ENCODE data around the gene KIRREL1.
A peak's percentile ranks its signal among the peaks of the same experiment; 100 is the strongest.

The KIRREL1 gene

GRCh38 chr1:158093376-158093775 is 99.9 kb downstream of the KIRREL1 start:
- Histone ChIP-seq H3K9me3 (ENCODE audit: control insufficient read depth, insufficient read depth, low read length) (no peaks in the 10 kb centered on the region), H3K27ac (ENCODE audit: low read length) (no peak overlapping the region), H3K4me1 (ENCODE audit: control insufficient read depth, insufficient read depth, low read length) (peaks cover 6% of the 10 kb centered on the region), H3K27me3 (ENCODE audit: control insufficient read depth, insufficient read depth, low read length) (no peaks in the 10 kb centered on the region), H3K4me3 (ENCODE audit: low read length) (no peak overlapping the region), H3K36me3 (ENCODE audit: control insufficient read depth, insufficient read depth, low read length) (peaks cover 34% of the 10 kb centered on the region)
- WGBS (ENCODE audit: insufficient coverage, insufficient read length), result no CpG with 5 or more reads among the region's 18 CpGs
- DNase-seq (ENCODE audit: low read depth, low spot score), result no peak

GRCh38 chr1:158094571-158094970 is 101.1 kb downstream of the KIRREL1 start:
- WGBS (ENCODE audit: insufficient coverage, insufficient read length), result no CpG with 5 or more reads among the region's 14 CpGs
- H3K36me3 ChIP-seq (ENCODE audit: control insufficient read depth, insufficient read depth, low read length), result peaks cover 28% of the 10 kb centered on the region
- H3K9me3 ChIP-seq (ENCODE audit: control insufficient read depth, insufficient read depth, low read length), result no peaks in the 10 kb centered on the region
- H3K27ac ChIP-seq (ENCODE audit: low read length), result no peak overlapping the region
- H3K4me1 ChIP-seq (ENCODE audit: control insufficient read depth, insufficient read depth, low read length), result peaks cover 10% of the 10 kb centered on the region
- H3K27me3 ChIP-seq (ENCODE audit: control insufficient read depth, insufficient read depth, low read length), result no peaks in the 10 kb centered on the region
- DNase-seq (ENCODE audit: low read depth, low spot score), result no peak
- H3K4me3 ChIP-seq (ENCODE audit: low read length), result no peak overlapping the region

- DNase-seq (ENCODE audit: low read depth, low spot score), result peak; percentile 75
- Histone ChIP-seq H3K9me3 (ENCODE audit: control insufficient read depth, insufficient read depth, low read length) (no peaks in the 10 kb centered on the region), H3K4me3 (ENCODE audit: low read length) (no peak overlapping the region), H3K36me3 (ENCODE audit: control insufficient read depth, insufficient read depth, low read length) (peaks cover 23% of the 10 kb centered on the region), H3K4me1 (ENCODE audit: control insufficient read depth, insufficient read depth, low read length) (peaks cover 10% of the 10 kb centered on the region), H3K27ac (ENCODE audit: low read length) (no peak overlapping the region), H3K27me3 (ENCODE audit: control insufficient read depth, insufficient read depth, low read length) (no peaks in the 10 kb centered on the region)
- WGBS (ENCODE audit: insufficient coverage, insufficient read length), result no CpG with 5 or more reads among the region's 4 CpGs
Observed at GRCh38 chr1:158095737-158096335, 102.4 kb downstream of the KIRREL1 start.

GRCh38 chr1:158098256-158098655 is 104.8 kb downstream of the KIRREL1 start:
- peaks cover 11% of the 10 kb centered on the region for H3K36me3 ChIP-seq (ENCODE audit: control insufficient read depth, insufficient read depth, low read length)
- no peak for DNase-seq (ENCODE audit: low read depth, low spot score)
- H3K4me3 ChIP-seq (ENCODE audit: low read length), result no peak overlapping the region
- no peaks in the 10 kb centered on the region for H3K9me3 ChIP-seq (ENCODE audit: control insufficient read depth, insufficient read depth, low read length)
- H3K27me3 ChIP-seq (ENCODE audit: control insufficient read depth, insufficient read depth, low read length), result no peaks in the 10 kb centered on the region
- WGBS (ENCODE audit: insufficient coverage, insufficient read length), result no CpG with 5 or more reads among the region's 5 CpGs
- no peak overlapping the region for H3K27ac ChIP-seq (ENCODE audit: low read length)
- H3K4me1 ChIP-seq (ENCODE audit: control insufficient read depth, insufficient read depth, low read length), result peaks cover 13% of the 10 kb centered on the region

- no CpG with 5 or more reads among the region's 3 CpGs for WGBS (ENCODE audit: insufficient coverage, insufficient read length)
- no peak overlapping the region for H3K4me3 ChIP-seq (ENCODE audit: low read length)
- DNase-seq (ENCODE audit: low read depth, low spot score), result no peak
- H3K36me3 ChIP-seq (ENCODE audit: control insufficient read depth, insufficient read depth, low read length), result peaks cover 4% of the 10 kb centered on the region; the same call in 1 of the 2 replicates
- H3K4me1 ChIP-seq (ENCODE audit: control insufficient read depth, insufficient read depth, low read length), result peaks cover 13% of the 10 kb centered on the region
- H3K27ac ChIP-seq (ENCODE audit: low read length), result no peak overlapping the region
- H3K9me3 ChIP-seq (ENCODE audit: control insufficient read depth, insufficient read depth, low read length), result no peaks in the 10 kb centered on the region
- H3K27me3 ChIP-seq (ENCODE audit: control insufficient read depth, insufficient read depth, low read length), result no peaks in the 10 kb centered on the region
Observed at GRCh38 chr1:158099185-158099584, 105.7 kb downstream of the KIRREL1 start.

- peaks cover 13% of the 10 kb centered on the region for H3K4me1 ChIP-seq (ENCODE audit: control insufficient read depth, insufficient read depth, low read length)
- no peaks in the 10 kb centered on the region for H3K27me3 ChIP-seq (ENCODE audit: control insufficient read depth, insufficient read depth, low read length)
- no peak overlapping the region for H3K4me3 ChIP-seq (ENCODE audit: low read length)
- no CpG with 5 or more reads among the region's 2 CpGs for WGBS (ENCODE audit: insufficient coverage, insufficient read length)
- H3K9me3 ChIP-seq (ENCODE audit: control insufficient read depth, insufficient read depth, low read length), result no peaks in the 10 kb centered on the region
- no peaks in the 10 kb centered on the region for H3K36me3 ChIP-seq (ENCODE audit: control insufficient read depth, insufficient read depth, low read length)
- DNase-seq (ENCODE audit: low read depth, low spot score), result no peak
- no peak overlapping the region for H3K27ac ChIP-seq (ENCODE audit: low read length)
Observed at GRCh38 chr1:158100498-158100897, 107.1 kb downstream of the KIRREL1 start.

- H3K36me3 ChIP-seq (ENCODE audit: control insufficient read depth, insufficient read depth, low read length), result no peaks in the 10 kb centered on the region
- peaks cover 14% of the 10 kb centered on the region for H3K4me1 ChIP-seq (ENCODE audit: control insufficient read depth, insufficient read depth, low read length)
- no peaks in the 10 kb centered on the region for H3K27me3 ChIP-seq (ENCODE audit: control insufficient read depth, insufficient read depth, low read length)
- DNase-seq (ENCODE audit: low read depth, low spot score), result no peak
- WGBS (ENCODE audit: insufficient coverage, insufficient read length), result no CpG with 5 or more reads among the region's 2 CpGs
- H3K27ac ChIP-seq (ENCODE audit: low read length), result no peak overlapping the region
- H3K4me3 ChIP-seq (ENCODE audit: low read length), result no peak overlapping the region
- H3K9me3 ChIP-seq (ENCODE audit: control insufficient read depth, insufficient read depth, low read length), result no peaks in the 10 kb centered on the region
Observed at GRCh38 chr1:158101455-158101854, 108.0 kb downstream of the KIRREL1 start.

GRCh38 chr1:158101927-158102326 is 108.5 kb downstream of the KIRREL1 start:
- no peak for DNase-seq (ENCODE audit: low read depth, low spot score)
- Histone ChIP-seq H3K4me1 (ENCODE audit: control insufficient read depth, insufficient read depth, low read length) (peaks cover 14% of the 10 kb centered on the region), H3K36me3 (ENCODE audit: control insufficient read depth, insufficient read depth, low read length) (no peaks in the 10 kb centered on the region), H3K27me3 (ENCODE audit: control insufficient read depth, insufficient read depth, low read length) (no peaks in the 10 kb centered on the region), H3K9me3 (ENCODE audit: control insufficient read depth, insufficient read depth, low read length) (no peaks in the 10 kb centered on the region), H3K27ac (ENCODE audit: low read length) (no peak overlapping the region), H3K4me3 (ENCODE audit: low read length) (no peak overlapping the region)
- WGBS (ENCODE audit: insufficient coverage, insufficient read length), result no CpG with 5 or more reads among the region's 1 CpG

- no peak for DNase-seq (ENCODE audit: low read depth, low spot score)
- H3K4me1 ChIP-seq (ENCODE audit: control insufficient read depth, insufficient read depth, low read length), result peaks cover 13% of the 10 kb centered on the region
- peak overlapping the region; percentile 59 for H3K27ac ChIP-seq (ENCODE audit: low read length)
Observed at GRCh38 chr1:158102881-158103674, 109.6 kb downstream of the KIRREL1 start.

GRCh38 chr1:158103861-158104522 is 110.5 kb downstream of the KIRREL1 start:
- Histone ChIP-seq H3K4me3 (ENCODE audit: low read length) (no peak overlapping the region), H3K4me1 (ENCODE audit: control insufficient read depth, insufficient read depth, low read length) (peaks cover 8% of the 10 kb centered on the region), H3K9me3 (ENCODE audit: control insufficient read depth, insufficient read depth, low read length) (no peaks in the 10 kb centered on the region), H3K27ac (ENCODE audit: low read length) (no peak overlapping the region), H3K36me3 (ENCODE audit: control insufficient read depth, insufficient read depth, low read length) (no peaks in the 10 kb centered on the region), H3K27me3 (ENCODE audit: control insufficient read depth, insufficient read depth, low read length) (no peaks in the 10 kb centered on the region)
- DNase-seq (ENCODE audit: low read depth, low spot score), result no peak
- no CpG with 5 or more reads among the region's 5 CpGs for WGBS (ENCODE audit: insufficient coverage, insufficient read length)

More at GRCh38 chr1:158102881-158103674, 109.6 kb downstream of the KIRREL1 start:
- Histone ChIP-seq H3K4me3 (ENCODE audit: low read length) (no peak overlapping the region), H3K36me3 (ENCODE audit: control insufficient read depth, insufficient read depth, low read length) (no peaks in the 10 kb centered on the region), H3K9me3 (ENCODE audit: control insufficient read depth, insufficient read depth, low read length) (no peaks in the 10 kb centered on the region), H3K27me3 (ENCODE audit: control insufficient read depth, insufficient read depth, low read length) (no peaks in the 10 kb centered on the region)
- no CpG with 5 or more reads among the region's 6 CpGs for WGBS (ENCODE audit: insufficient coverage, insufficient read length)
